GM04503 (cell line): ENCODE data around the gene CDC42BPA.
"Not testable (repeated sequence)": the region's sequence is repeated elsewhere in the genome, so short reads cannot be mapped to it uniquely, and the experiment has no call there.

Experiments
- DNase-seq: peaks from one replicate; pipeline ENCODE4 v3.0.0-alpha.2; 2012; ENCODE audit warnings: low read depth

CDC42BPA gene

GRCh38 chr1:227125929-227126545 lies 192.3 kb downstream of the CDC42BPA start:
- no peak for DNase-seq

- no peak for DNase-seq
Observed at GRCh38 chr1:227124473-227124872, 193.8 kb downstream of the CDC42BPA start.

- DNase-seq: no peak
Observed at GRCh38 chr1:227120826-227121225, 197.5 kb downstream of the CDC42BPA start.

- no peak for DNase-seq
Observed at GRCh38 chr1:227112538-227112937, 205.8 kb downstream of the CDC42BPA start.

- no peak for DNase-seq
Observed at GRCh38 chr1:227111782-227112181, 206.5 kb downstream of the CDC42BPA start.

- DNase-seq: not testable (repeated sequence)
Observed at GRCh38 chr1:227105291-227105690, 213.0 kb downstream of the CDC42BPA start.

GRCh38 chr1:227102056-227102455 lies 216.2 kb downstream of the CDC42BPA start:
- no peak for DNase-seq

GRCh38 chr1:227094249-227094966 lies 223.9 kb downstream of the CDC42BPA start:
- no peak for DNase-seq

GRCh38 chr1:227093309-227093708 lies 225.0 kb downstream of the CDC42BPA start:
- DNase-seq: no peak

- no peak for DNase-seq
Observed at GRCh38 chr1:227092069-227092468, 226.2 kb downstream of the CDC42BPA start.

GRCh38 chr1:227086636-227087035 lies 231.7 kb downstream of the CDC42BPA start:
- no peak for DNase-seq

- DNase-seq: no peak
Observed at GRCh38 chr1:227082999-227083746, 235.1 kb downstream of the CDC42BPA start.

- DNase-seq: no peak
Observed at GRCh38 chr1:227077783-227078182, 240.5 kb downstream of the CDC42BPA start.

GRCh38 chr1:227073786-227074185 lies 244.5 kb downstream of the CDC42BPA start:
- no peak for DNase-seq

- DNase-seq: no peak
Observed at GRCh38 chr1:227072991-227073390, 245.3 kb downstream of the CDC42BPA start.

GRCh38 chr1:227071895-227072587 lies 246.3 kb downstream of the CDC42BPA start:
- no peak for DNase-seq

GRCh38 chr1:227070638-227071285 lies 247.5 kb downstream of the CDC42BPA start:
- no peak for DNase-seq

- DNase-seq: no peak
Observed at GRCh38 chr1:227069490-227069889, 248.8 kb downstream of the CDC42BPA start.

- DNase-seq: no peak
Observed at GRCh38 chr1:227068883-227069282, 249.4 kb downstream of the CDC42BPA start.

GRCh38 chr1:227066999-227067398 lies 251.3 kb downstream of the CDC42BPA start:
- no peak for DNase-seq

GRCh38 chr1:227065311-227065710 lies 253.0 kb downstream of the CDC42BPA start:
- DNase-seq: no peak

- no peak for DNase-seq
Observed at GRCh38 chr1:227062306-227062705, 256.0 kb downstream of the CDC42BPA start.
